Activated naive CD8-positive, alpha-beta T cell treated with anti-CD3 and anti-CD28 coated beads for 36 hours (primary cell): ENCODE results near the gene CNTNAP5. TPM values are rescaled to one million over a fixed set of nuclear protein-coding genes. Genes with fewer than 3 reads are reported as not detected.

Source experiments
- DNase-seq: peaks from one replicate; pipeline ENCODE4 v3.0.0; 2021
- H3K27ac Mint-ChIP-seq: one replicate; pipeline ENCODE4 v1.8.0; 2022; ENCODE audit warnings: mild to moderate bottlenecking, moderate library complexity, mixed read lengths
- H3K27me3 Mint-ChIP-seq: one replicate; pipeline ENCODE4 v1.8.0; 2022; ENCODE audit warnings: mild to moderate bottlenecking, mixed read lengths
- H3K36me3 Mint-ChIP-seq: one replicate; pipeline ENCODE4 v1.8.0; 2021; ENCODE audit warnings: mild to moderate bottlenecking, mixed read lengths
- H3K4me1 Mint-ChIP-seq: one replicate; pipeline ENCODE4 v1.8.0; 2021; ENCODE audit warnings: mixed read lengths
- H3K4me3 Mint-ChIP-seq: one replicate; pipeline ENCODE4 v1.8.0; 2022; ENCODE audit warnings: mild to moderate bottlenecking, moderate library complexity, mixed read lengths
- H3K9me3 Mint-ChIP-seq: one replicate; pipeline ENCODE4 v1.8.0; 2022; ENCODE audit warnings: mixed read lengths
- total RNA-seq, 2 experiments: library from RNA; stranded (reverse); gene quantifications; one replicate each; pipeline ENCODE4 v1.2.3, GENCODE V29; 2021

The CNTNAP5 gene
- total RNA-seq, 2 experiments from 2014 or later, result not detected

GRCh38 chr2:124805060-124805459 is 780.0 kb downstream of the CNTNAP5 start:
- H3K27me3 Mint-ChIP-seq, result no peaks in the 10 kb centered on the region
- no peaks in the 10 kb centered on the region for H3K9me3 Mint-ChIP-seq
- H3K4me3 Mint-ChIP-seq, result no peak overlapping the region
- H3K27ac Mint-ChIP-seq, result no peak overlapping the region
- H3K36me3 Mint-ChIP-seq, result no peaks in the 10 kb centered on the region
- DNase-seq, result no peak
- no peaks in the 10 kb centered on the region for H3K4me1 Mint-ChIP-seq

DNA sequence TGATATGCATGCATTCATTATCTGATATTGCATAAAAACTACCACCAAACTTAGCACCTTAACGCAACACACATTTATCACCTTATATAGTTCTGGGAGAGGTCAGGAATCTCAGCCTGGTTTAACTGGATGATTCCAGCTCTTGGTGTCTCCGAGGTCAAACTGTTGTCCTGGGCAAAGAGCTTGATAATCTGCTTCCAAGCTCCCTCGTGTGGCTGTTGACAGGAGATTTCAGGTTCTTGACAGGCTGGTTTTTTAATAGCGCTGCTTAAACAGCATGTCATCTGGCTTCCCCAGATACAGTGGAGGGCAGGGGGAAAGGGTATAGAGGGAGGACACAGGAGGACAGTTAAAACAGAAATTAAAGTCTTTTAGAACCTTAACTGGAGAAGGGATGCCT is 785.0 kb downstream of the CNTNAP5 start:
- no peaks in the 10 kb centered on the region for H3K4me1 Mint-ChIP-seq
- no peak for DNase-seq
- no peaks in the 10 kb centered on the region for H3K9me3 Mint-ChIP-seq
- H3K36me3 Mint-ChIP-seq, result no peaks in the 10 kb centered on the region
- H3K27me3 Mint-ChIP-seq, result no peaks in the 10 kb centered on the region
- H3K27ac Mint-ChIP-seq, result no peak overlapping the region
- H3K4me3 Mint-ChIP-seq, result no peak overlapping the region

- no peaks in the 10 kb centered on the region for H3K9me3 Mint-ChIP-seq
- H3K27ac Mint-ChIP-seq, result no peak overlapping the region
- no peaks in the 10 kb centered on the region for H3K4me1 Mint-ChIP-seq
- H3K27me3 Mint-ChIP-seq, result no peaks in the 10 kb centered on the region
- no peak overlapping the region for H3K4me3 Mint-ChIP-seq
- no peak for DNase-seq
- H3K36me3 Mint-ChIP-seq, result no peaks in the 10 kb centered on the region
Measured at GRCh38 chr2:124814968-124815745, 790.1 kb downstream of the CNTNAP5 start.

GRCh38 chr2:124816007-124816406 is 790.9 kb downstream of the CNTNAP5 start:
- Mint-ChIP-seq H3K9me3 (no peaks in the 10 kb centered on the region), H3K27me3 (no peaks in the 10 kb centered on the region), H3K4me3 (no peak overlapping the region), H3K27ac (no peak overlapping the region), H3K4me1 (no peaks in the 10 kb centered on the region), H3K36me3 (no peaks in the 10 kb centered on the region)
- no peak for DNase-seq

DNA sequence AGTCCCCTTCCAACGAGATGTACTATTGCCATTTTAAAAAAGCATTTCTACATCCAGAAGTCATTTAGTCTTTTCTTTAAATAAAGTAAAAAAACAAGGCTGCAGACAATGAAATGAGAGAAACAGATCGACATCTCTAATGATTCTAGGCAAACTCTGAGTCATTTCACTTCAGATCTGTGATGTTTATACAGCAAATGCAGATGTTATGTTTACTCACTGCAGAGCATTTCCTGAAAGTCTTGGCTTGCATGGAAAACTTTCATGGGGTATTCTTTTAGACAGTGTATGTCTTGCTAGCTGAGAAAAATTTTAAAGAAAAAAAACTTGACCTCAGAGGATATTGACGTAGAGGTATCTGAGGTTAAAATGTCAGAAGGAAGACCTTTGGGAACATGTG is 797.4 kb downstream of the CNTNAP5 start:
- Mint-ChIP-seq H3K4me3 (no peak overlapping the region), H3K27ac (no peak overlapping the region), H3K4me1 (no peaks in the 10 kb centered on the region), H3K9me3 (no peaks in the 10 kb centered on the region), H3K36me3 (no peaks in the 10 kb centered on the region), H3K27me3 (no peaks in the 10 kb centered on the region)
- no peak for DNase-seq

DNA sequence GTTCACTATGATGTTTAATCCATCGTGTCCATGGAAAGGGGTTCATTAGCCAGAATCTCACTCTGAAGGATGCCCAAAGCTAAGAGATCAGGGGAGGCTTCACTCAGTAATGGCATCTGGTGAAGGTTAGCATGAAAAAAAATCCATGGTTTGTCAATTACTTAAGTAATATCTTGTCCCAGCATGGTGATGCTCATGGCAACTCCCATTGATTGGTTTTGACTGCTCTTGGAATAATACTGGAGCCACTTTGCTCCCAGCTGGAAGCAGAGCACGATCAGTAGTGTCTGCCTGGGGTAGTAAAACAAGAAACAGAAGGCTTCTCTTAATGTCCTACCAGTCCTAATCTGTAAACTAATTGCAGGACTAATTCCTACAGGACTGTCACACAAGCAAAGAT is 799.4 kb downstream of the CNTNAP5 start:
- DNase-seq, result no peak
- H3K36me3 Mint-ChIP-seq, result no peaks in the 10 kb centered on the region
- H3K27ac Mint-ChIP-seq, result no peak overlapping the region
- H3K9me3 Mint-ChIP-seq, result no peaks in the 10 kb centered on the region
- H3K27me3 Mint-ChIP-seq, result no peaks in the 10 kb centered on the region
- no peak overlapping the region for H3K4me3 Mint-ChIP-seq
- H3K4me1 Mint-ChIP-seq, result no peaks in the 10 kb centered on the region

- Mint-ChIP-seq H3K9me3 (peaks cover 4% of the 10 kb centered on the region), H3K4me3 (no peak overlapping the region), H3K27ac (no peak overlapping the region), H3K4me1 (no peaks in the 10 kb centered on the region), H3K27me3 (no peaks in the 10 kb centered on the region), H3K36me3 (no peaks in the 10 kb centered on the region)
- DNase-seq, result no peak
Measured at GRCh38 chr2:124832521-124832920, 807.4 kb downstream of the CNTNAP5 start.

- Mint-ChIP-seq H3K9me3 (peaks cover 4% of the 10 kb centered on the region), H3K4me1 (no peaks in the 10 kb centered on the region), H3K27me3 (no peaks in the 10 kb centered on the region)
Measured at GRCh38 chr2:124834331-124834730, 809.2 kb downstream of the CNTNAP5 start.

GRCh38 chr2:124835331-124835730 is 810.2 kb downstream of the CNTNAP5 start:
- Mint-ChIP-seq H3K27me3 (no peaks in the 10 kb centered on the region), H3K4me3 (no peak overlapping the region), H3K27ac (no peak overlapping the region), H3K9me3 (peaks cover 5% of the 10 kb centered on the region), H3K36me3 (no peaks in the 10 kb centered on the region), H3K4me1 (no peaks in the 10 kb centered on the region)
- no peak for DNase-seq

More at GRCh38 chr2:124834331-124834730, 809.2 kb downstream of the CNTNAP5 start:
- no peak overlapping the region for H3K27ac Mint-ChIP-seq
- DNase-seq, result no peak
- no peaks in the 10 kb centered on the region for H3K36me3 Mint-ChIP-seq
- no peak overlapping the region for H3K4me3 Mint-ChIP-seq

DNA sequence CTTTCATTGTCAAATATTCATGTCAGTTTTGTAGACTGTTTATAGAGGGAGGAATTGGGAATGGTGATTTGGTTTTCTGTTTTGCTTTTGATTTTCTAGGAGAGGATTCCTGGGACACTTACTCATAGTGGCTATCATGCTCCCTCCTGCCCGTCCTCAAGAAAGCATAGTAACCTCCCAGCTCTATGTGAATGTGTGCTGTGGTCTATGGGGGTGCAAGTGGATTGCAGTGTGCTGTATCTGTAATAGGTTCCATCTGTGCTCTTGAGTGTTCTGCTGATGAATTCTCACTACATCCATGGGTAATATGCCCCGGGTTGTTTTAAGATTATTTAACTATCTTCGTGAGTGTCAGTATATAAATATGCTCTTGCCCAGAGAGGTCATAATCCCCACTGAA is 811.3 kb downstream of the CNTNAP5 start:
- DNase-seq, result no peak
- H3K4me1 Mint-ChIP-seq, result no peaks in the 10 kb centered on the region
- H3K36me3 Mint-ChIP-seq, result no peaks in the 10 kb centered on the region
- peaks cover 5% of the 10 kb centered on the region for H3K9me3 Mint-ChIP-seq
- H3K4me3 Mint-ChIP-seq, result no peak overlapping the region
- no peaks in the 10 kb centered on the region for H3K27me3 Mint-ChIP-seq
- no peak overlapping the region for H3K27ac Mint-ChIP-seq

DNA sequence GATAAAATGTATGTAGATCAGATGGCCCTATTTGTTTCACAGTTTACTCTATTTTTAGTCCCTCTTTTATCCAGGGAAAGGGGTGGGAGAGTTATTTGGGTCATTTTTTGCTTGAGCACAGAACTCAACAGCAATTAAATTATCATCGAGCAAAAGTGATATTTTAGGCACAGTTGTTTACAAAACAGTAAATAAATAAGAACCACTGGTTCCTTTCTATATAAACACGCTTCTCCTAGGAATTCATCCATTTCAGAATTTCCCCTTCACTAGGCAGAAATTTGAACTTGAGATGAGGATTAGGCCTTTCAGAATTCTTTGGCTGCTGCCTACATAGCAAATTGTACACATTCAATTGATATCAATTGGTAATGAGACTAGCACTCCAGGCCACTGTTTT is 812.4 kb downstream of the CNTNAP5 start:
- Mint-ChIP-seq H3K27me3 (no peaks in the 10 kb centered on the region), H3K27ac (no peak overlapping the region), H3K36me3 (no peaks in the 10 kb centered on the region), H3K9me3 (peaks cover 6% of the 10 kb centered on the region), H3K4me3 (no peak overlapping the region), H3K4me1 (no peaks in the 10 kb centered on the region)
- DNase-seq, result no peak

DNA sequence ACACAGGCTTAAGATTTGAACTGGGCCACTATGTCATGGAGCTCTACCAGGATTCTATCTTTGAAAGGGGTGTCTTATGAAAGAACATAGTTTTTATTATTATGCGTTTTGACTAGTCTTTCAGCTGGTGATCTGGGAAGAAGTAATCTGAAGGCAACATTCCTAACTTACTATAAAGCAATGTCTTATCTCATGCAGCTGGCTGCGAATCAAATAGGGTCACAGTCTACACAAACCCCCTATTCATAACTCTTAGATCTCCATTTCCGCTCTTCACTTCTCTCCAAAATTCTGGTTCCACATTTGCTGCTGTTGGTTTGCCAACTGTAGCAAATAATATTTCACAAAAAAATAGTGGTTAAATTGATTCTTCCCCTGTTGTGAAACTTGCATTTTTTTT is 813.3 kb downstream of the CNTNAP5 start:
- no peak for DNase-seq
- Mint-ChIP-seq H3K4me3 (no peak overlapping the region), H3K27ac (no peak overlapping the region), H3K36me3 (no peaks in the 10 kb centered on the region), H3K27me3 (no peaks in the 10 kb centered on the region), H3K9me3 (peaks cover 6% of the 10 kb centered on the region), H3K4me1 (no peaks in the 10 kb centered on the region)

DNA sequence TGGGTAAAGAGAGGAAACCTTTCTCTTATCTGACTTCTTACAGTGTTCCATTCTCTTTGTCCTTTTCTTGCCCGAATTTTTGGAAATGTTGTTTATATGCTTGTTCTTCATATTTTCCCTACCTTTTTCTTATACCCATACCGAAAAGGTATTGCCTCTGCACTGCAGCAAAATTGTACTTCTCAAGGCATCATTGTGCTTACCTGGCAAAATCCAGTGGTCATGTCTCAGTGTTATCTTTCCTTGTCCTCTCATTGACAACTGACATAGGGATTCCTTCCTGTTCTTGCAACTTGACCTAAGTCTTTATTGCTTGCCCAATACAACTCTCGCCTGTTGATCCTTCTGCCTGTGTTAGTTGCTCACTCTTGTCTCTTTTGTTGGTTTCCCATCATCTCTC is 842.2 kb downstream of the CNTNAP5 start:
- H3K27ac Mint-ChIP-seq, result no peak overlapping the region
- no peaks in the 10 kb centered on the region for H3K4me1 Mint-ChIP-seq
- no peak for DNase-seq
- no peak overlapping the region for H3K4me3 Mint-ChIP-seq
- H3K9me3 Mint-ChIP-seq, result peaks cover 3% of the 10 kb centered on the region
- H3K27me3 Mint-ChIP-seq, result no peaks in the 10 kb centered on the region
- no peaks in the 10 kb centered on the region for H3K36me3 Mint-ChIP-seq

- no peak for DNase-seq
- Mint-ChIP-seq H3K36me3 (no peaks in the 10 kb centered on the region), H3K27me3 (no peaks in the 10 kb centered on the region), H3K4me3 (no peak overlapping the region), H3K4me1 (no peaks in the 10 kb centered on the region), H3K27ac (no peak overlapping the region), H3K9me3 (peaks cover 2% of the 10 kb centered on the region)
Measured at GRCh38 chr2:124874219-124874618, 849.1 kb downstream of the CNTNAP5 start.

- Mint-ChIP-seq H3K36me3 (no peaks in the 10 kb centered on the region), H3K9me3 (peaks cover 2% of the 10 kb centered on the region), H3K4me1 (no peaks in the 10 kb centered on the region), H3K27me3 (no peaks in the 10 kb centered on the region), H3K27ac (no peak overlapping the region), H3K4me3 (no peak overlapping the region)
- no peak for DNase-seq
Measured at GRCh38 chr2:124874676-124875075, 849.6 kb downstream of the CNTNAP5 start.

- Mint-ChIP-seq H3K4me3 (no peak overlapping the region), H3K36me3 (no peaks in the 10 kb centered on the region), H3K27me3 (no peaks in the 10 kb centered on the region), H3K27ac (no peak overlapping the region), H3K9me3 (peaks cover 2% of the 10 kb centered on the region), H3K4me1 (no peaks in the 10 kb centered on the region)
- DNase-seq, result no peak
Measured at GRCh38 chr2:124875627-124876244, 850.6 kb downstream of the CNTNAP5 start.
